ENCODE data around the gene TNS1. TPM values are rescaled to one million over a fixed set of nuclear protein-coding genes. Genes with fewer than 3 reads are reported as not detected.

The TNS1 gene
- total RNA-seq, 1 donor from 2014 or later: 1.6 TPM

GRCh38 chr2:218015586-218016521 lies 13.1 kb upstream of the TNS1 start:
- DNase-seq (ENCODE audit: low read depth) (no peak), FAIRE-seq (no peak)
- TF ChIP-seq, protein P1, sequence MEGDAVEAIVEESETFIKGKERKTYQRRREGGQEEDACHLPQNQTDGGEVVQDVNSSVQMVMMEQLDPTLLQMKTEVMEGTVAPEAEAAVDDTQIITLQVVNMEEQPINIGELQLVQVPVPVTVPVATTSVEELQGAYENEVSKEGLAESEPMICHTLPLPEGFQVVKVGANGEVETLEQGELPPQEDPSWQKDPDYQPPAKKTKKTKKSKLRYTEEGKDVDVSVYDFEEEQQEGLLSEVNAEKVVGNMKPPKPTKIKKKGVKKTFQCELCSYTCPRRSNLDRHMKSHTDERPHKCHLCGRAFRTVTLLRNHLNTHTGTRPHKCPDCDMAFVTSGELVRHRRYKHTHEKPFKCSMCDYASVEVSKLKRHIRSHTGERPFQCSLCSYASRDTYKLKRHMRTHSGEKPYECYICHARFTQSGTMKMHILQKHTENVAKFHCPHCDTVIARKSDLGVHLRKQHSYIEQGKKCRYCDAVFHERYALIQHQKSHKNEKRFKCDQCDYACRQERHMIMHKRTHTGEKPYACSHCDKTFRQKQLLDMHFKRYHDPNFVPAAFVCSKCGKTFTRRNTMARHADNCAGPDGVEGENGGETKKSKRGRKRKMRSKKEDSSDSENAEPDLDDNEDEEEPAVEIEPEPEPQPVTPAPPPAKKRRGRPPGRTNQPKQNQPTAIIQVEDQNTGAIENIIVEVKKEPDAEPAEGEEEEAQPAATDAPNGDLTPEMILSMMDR (IDR thresholded peaks at IDR 0.05; ENCODE audit: insufficient read depth, low read length, severe bottlenecking): no peak

GRCh38 chr2:218014706-218015585 lies 12.2 kb upstream of the TNS1 start:
- Histone ChIP-seq H3K4me3 (ENCODE audit: low read depth, low read length) (no peak overlapping the region), H3K27me3 (ENCODE audit: control insufficient read depth, insufficient read depth, low read length) (peaks cover 9% of the 10 kb centered on the region), H3K36me3 (ENCODE audit: control insufficient read depth, insufficient read depth, low read length) (no peaks in the 10 kb centered on the region)
- FAIRE-seq (no peak), DNase-seq (ENCODE audit: low read depth) (no peak)
- TF ChIP-seq, protein P1 (IDR thresholded peaks at IDR 0.05; ENCODE audit: insufficient read depth, low read length, severe bottlenecking): no peak

More at GRCh38 chr2:218015586-218016521, 13.1 kb upstream of the TNS1 start:
- H3K27me3 ChIP-seq (ENCODE audit: control insufficient read depth, insufficient read depth, low read length): peaks cover 7% of the 10 kb centered on the region
- H3K36me3 ChIP-seq (ENCODE audit: control insufficient read depth, insufficient read depth, low read length): no peaks in the 10 kb centered on the region
- H3K4me3 ChIP-seq (ENCODE audit: low read depth, low read length): no peak overlapping the region

- FAIRE-seq (no peak), DNase-seq (ENCODE audit: low read depth) (no peak)
- H3K27me3 ChIP-seq (ENCODE audit: control insufficient read depth, insufficient read depth, low read length): peaks cover 9% of the 10 kb centered on the region
- TF ChIP-seq, protein P1 (IDR thresholded peaks at IDR 0.05; ENCODE audit: insufficient read depth, low read length, severe bottlenecking): no peak
- no peak overlapping the region for H3K4me3 ChIP-seq (ENCODE audit: low read depth, low read length)
- no peaks in the 10 kb centered on the region for H3K36me3 ChIP-seq (ENCODE audit: control insufficient read depth, insufficient read depth, low read length)
Measured at GRCh38 chr2:218013289-218013688, 10.5 kb upstream of the TNS1 start.

DNA sequence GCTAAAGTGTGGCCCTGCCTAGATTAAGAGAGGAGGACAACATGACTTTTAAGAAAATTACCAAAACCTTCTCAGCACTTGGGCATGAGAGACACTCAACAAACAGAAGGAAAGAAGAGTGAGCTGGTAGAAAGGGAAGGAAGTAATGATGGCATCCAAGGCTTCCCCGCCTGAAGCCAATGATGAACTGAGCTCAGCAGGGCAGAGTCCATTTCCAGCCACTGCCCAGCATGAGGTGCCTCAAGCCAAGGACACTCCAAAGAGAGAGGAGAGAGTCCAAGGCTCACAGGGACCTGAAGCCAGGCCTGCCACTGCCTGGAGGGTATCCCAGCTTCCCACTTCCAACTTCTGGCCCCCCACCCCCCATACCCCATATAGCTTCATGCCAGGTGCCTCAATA lies 9.5 kb upstream of the TNS1 start:
- Histone ChIP-seq H3K4me3 (ENCODE audit: low read depth, low read length) (no peak overlapping the region), H3K27me3 (ENCODE audit: control insufficient read depth, insufficient read depth, low read length) (peaks cover 9% of the 10 kb centered on the region), H3K36me3 (ENCODE audit: control insufficient read depth, insufficient read depth, low read length) (no peaks in the 10 kb centered on the region)
- TF ChIP-seq, protein P1 (IDR thresholded peaks at IDR 0.05; ENCODE audit: insufficient read depth, low read length, severe bottlenecking): no peak
- no peak for FAIRE-seq
- no peak for DNase-seq (ENCODE audit: low read depth)

- Histone ChIP-seq H3K36me3 (ENCODE audit: control insufficient read depth, insufficient read depth, low read length) (no peaks in the 10 kb centered on the region), H3K27me3 (ENCODE audit: control insufficient read depth, insufficient read depth, low read length) (peaks cover 9% of the 10 kb centered on the region), H3K4me3 (ENCODE audit: low read depth, low read length) (no peak overlapping the region)
- no peak for DNase-seq (ENCODE audit: low read depth)
- FAIRE-seq: no peak
- TF ChIP-seq, protein P1 (IDR thresholded peaks at IDR 0.05; ENCODE audit: insufficient read depth, low read length, severe bottlenecking): no peak
Measured at GRCh38 chr2:218011653-218012040, 8.9 kb upstream of the TNS1 start.
